ENCODE results near the gene SEMA6B.

Gene SEMA6B

GRCh38 chr19:4525563-4526002 lies 33.9 kb downstream of the SEMA6B start:
- Histone ChIP-seq H3K4me3 (ENCODE audit: insufficient read depth, low read length, poor library complexity, severe bottlenecking) (no peak overlapping the region), H3K79me2 (ENCODE audit: insufficient read depth, low read length) (no peaks in the 10 kb centered on the region), H3K27me3 (ENCODE audit: low read length) (no peaks in the 10 kb centered on the region)

GRCh38 chr19:4524808-4525562 lies 34.5 kb downstream of the SEMA6B start:
- no peaks in the 10 kb centered on the region for H3K9me2 ChIP-seq (replicated peaks; ENCODE audit: insufficient read depth, low read length)
- H2AFZ ChIP-seq (ENCODE audit: low read depth, low read length, severe bottlenecking): no peak overlapping the region
- no peak overlapping the region for H3K9ac ChIP-seq (ENCODE audit: low read length)
- H3K4me3 ChIP-seq (ENCODE audit: insufficient read depth, low read length, poor library complexity, severe bottlenecking): no peak overlapping the region
- no peaks in the 10 kb centered on the region for H3K36me3 ChIP-seq (ENCODE audit: low read length)
- no peaks in the 10 kb centered on the region for H3K27me3 ChIP-seq (ENCODE audit: low read length)
- no peak overlapping the region for H3K4me2 ChIP-seq (ENCODE audit: low read depth, low read length, poor library complexity, severe bottlenecking)
- H3F3A ChIP-seq (ENCODE audit: insufficient read depth): no peaks in the 10 kb centered on the region
- no peaks in the 10 kb centered on the region for H3K9me3 ChIP-seq (ENCODE audit: insufficient read depth, low read length)
- no peaks in the 10 kb centered on the region for H3K79me2 ChIP-seq (ENCODE audit: insufficient read depth, low read length)
- no peak overlapping the region for H3K27ac ChIP-seq (ENCODE audit: low read depth, low read length)
- no peak for TF ChIP-seq EZH2phosphoT487 (conservative IDR thresholded peaks at IDR 0.05; ENCODE audit: low read length)
- TF ChIP-seq CTCF (IDR thresholded peaks at IDR 0.05; ENCODE audit: insufficient read depth, low read length, poor library complexity, severe bottlenecking): no peak
- no peaks in the 10 kb centered on the region for H4K20me1 ChIP-seq (ENCODE audit: low read depth, low read length)

More at GRCh38 chr19:4525563-4526002, 33.9 kb downstream of the SEMA6B start:
- no peak overlapping the region for H3K27ac ChIP-seq (ENCODE audit: low read depth, low read length)
- H3K4me2 ChIP-seq (ENCODE audit: low read depth, low read length, poor library complexity, severe bottlenecking): no peak overlapping the region
- no peaks in the 10 kb centered on the region for H3F3A ChIP-seq (ENCODE audit: insufficient read depth)
- no peak overlapping the region for H2AFZ ChIP-seq (ENCODE audit: low read depth, low read length, severe bottlenecking)
- no peaks in the 10 kb centered on the region for H3K9me2 ChIP-seq (replicated peaks; ENCODE audit: insufficient read depth, low read length)
- no peaks in the 10 kb centered on the region for H4K20me1 ChIP-seq (ENCODE audit: low read depth, low read length)
- no peak overlapping the region for H3K9ac ChIP-seq (ENCODE audit: low read length)
- TF ChIP-seq EZH2phosphoT487 (conservative IDR thresholded peaks at IDR 0.05; ENCODE audit: low read length): no peak
- TF ChIP-seq CTCF (IDR thresholded peaks at IDR 0.05; ENCODE audit: insufficient read depth, low read length, poor library complexity, severe bottlenecking): no peak
- no peaks in the 10 kb centered on the region for H3K9me3 ChIP-seq (ENCODE audit: insufficient read depth, low read length)
- no peaks in the 10 kb centered on the region for H3K36me3 ChIP-seq (ENCODE audit: low read length)

GRCh38 chr19:4523306-4524110 lies 36.0 kb downstream of the SEMA6B start:
- Histone ChIP-seq H3K9ac (ENCODE audit: low read length) (no peak overlapping the region), H3K27ac (ENCODE audit: low read depth, low read length) (no peak overlapping the region), H3K79me2 (ENCODE audit: insufficient read depth, low read length) (no peaks in the 10 kb centered on the region), H3K4me2 (ENCODE audit: low read depth, low read length, poor library complexity, severe bottlenecking) (no peak overlapping the region), H3K36me3 (ENCODE audit: low read length) (no peaks in the 10 kb centered on the region), H3K27me3 (ENCODE audit: low read length) (no peaks in the 10 kb centered on the region), H3K9me3 (ENCODE audit: insufficient read depth, low read length) (no peaks in the 10 kb centered on the region), H3K4me3 (ENCODE audit: insufficient read depth, low read length, poor library complexity, severe bottlenecking) (no peak overlapping the region), H4K20me1 (ENCODE audit: low read depth, low read length) (no peaks in the 10 kb centered on the region), H3K9me2 (replicated peaks; ENCODE audit: insufficient read depth, low read length) (no peaks in the 10 kb centered on the region), H3F3A (ENCODE audit: insufficient read depth) (no peaks in the 10 kb centered on the region), H2AFZ (ENCODE audit: low read depth, low read length, severe bottlenecking) (no peak overlapping the region)
- peak; percentile 52 for TF ChIP-seq CTCF (IDR thresholded peaks at IDR 0.05; ENCODE audit: insufficient read depth, low read length, poor library complexity, severe bottlenecking)
- TF ChIP-seq EZH2phosphoT487 (conservative IDR thresholded peaks at IDR 0.05; ENCODE audit: low read length): no peak
